CD4-positive, alpha-beta T cell treated with Interleukin-15 for 1 hour (primary cell): ENCODE data around the gene RNF31.
"Not testable (repeated sequence)": the region's sequence is repeated elsewhere in the genome, so short reads cannot be mapped to it uniquely, and the experiment has no call there.

ENCODE experiments used
- DNase-seq: peaks from one replicate; pipeline ENCODE4 v3.0.0-alpha.2; 2020

Gene RNF31

DNA sequence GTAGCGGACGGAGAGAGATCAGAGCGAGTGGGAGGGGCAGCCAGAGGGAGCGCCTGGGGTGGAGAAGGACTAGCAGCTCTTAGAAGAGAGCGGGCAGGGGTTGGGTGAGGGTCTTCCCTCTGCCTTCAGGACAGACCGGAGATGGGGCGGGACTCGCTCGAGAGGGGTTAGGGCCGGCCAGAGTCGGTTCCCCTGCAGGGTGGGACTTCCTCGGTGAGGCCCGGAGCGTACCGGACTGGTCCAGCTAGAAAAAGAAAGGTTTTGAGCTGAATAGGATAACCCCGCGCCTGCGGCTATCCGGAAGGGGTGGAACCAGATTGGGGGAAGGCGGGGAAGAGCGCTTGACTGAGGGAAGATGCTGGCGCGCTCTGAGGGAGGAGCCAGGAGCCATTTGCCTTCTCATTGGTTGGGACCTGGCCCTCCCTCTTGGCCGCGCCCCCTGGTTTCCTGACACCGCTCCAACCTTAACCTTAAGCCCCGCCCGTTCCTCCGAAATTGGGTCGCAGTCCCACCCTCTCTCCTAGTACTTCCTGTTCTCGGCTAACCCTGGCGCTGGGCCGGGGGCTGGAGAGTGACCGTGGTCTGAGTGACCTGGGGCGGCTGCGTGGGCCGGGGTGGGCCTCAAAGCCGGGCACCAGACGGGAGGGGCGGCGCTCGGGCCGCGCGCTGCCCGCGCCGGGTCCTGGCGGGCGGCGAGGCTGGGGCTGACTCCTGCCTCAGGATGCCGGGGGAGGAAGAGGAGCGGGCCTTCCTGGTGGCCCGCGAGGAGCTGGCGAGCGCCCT, at the start of gene RNF31:
TSS of gene RNF31 (plus strand) at position 521 of the 783 bp plus-strand sequence. CDS start at position 722, 201 bp downstream.
- peak; percentile 97 for DNase-seq

GRCh38 chr14:24098229-24098926, 48.9 kb upstream of the RNF31 start:
- no peak for DNase-seq

DNA sequence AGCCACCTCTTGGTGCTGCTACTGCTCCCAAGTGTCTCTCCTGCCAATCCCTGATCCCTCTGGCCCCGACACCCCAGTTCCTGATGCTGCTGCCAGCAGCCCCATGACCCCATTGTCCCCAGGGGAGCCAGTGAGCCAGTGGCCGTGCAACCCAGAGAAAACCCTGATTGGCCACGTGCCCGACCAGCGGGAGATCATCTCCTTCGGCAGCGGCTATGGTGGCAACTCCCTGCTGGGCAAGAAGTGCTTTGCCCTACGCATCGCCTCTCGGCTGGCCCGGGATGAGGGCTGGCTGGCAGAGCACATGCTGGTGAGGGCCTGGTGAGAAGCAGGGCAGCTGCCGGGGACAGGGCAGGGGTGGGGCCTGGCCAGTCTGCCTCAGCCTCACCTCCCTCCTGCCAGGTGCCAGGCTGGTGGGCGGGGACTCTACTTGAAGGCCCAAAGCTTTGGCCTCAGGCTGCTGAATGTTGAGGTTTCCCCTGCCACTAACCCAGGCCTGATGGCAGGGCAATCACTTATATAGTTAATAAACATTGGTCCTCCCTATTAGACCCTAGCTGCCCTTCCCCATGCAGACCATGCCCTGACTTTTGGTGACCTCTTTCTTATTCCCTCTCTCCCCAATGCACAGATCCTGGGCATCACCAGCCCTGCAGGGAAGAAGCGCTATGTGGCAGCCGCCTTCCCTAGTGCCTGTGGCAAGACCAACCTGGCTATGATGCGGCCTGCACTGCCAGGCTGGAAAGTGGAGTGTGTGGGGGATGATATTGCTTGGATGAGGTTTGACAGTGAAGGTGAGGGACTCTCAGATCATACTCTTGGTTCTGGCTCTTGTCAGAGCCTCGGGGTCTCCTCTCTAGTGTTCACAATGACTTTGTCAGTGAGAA, 48.1 kb upstream of the RNF31 start:
- no peak for DNase-seq

GRCh38 chr14:24100197-24100981, 46.9 kb upstream of the RNF31 start:
- no peak for DNase-seq

DNA sequence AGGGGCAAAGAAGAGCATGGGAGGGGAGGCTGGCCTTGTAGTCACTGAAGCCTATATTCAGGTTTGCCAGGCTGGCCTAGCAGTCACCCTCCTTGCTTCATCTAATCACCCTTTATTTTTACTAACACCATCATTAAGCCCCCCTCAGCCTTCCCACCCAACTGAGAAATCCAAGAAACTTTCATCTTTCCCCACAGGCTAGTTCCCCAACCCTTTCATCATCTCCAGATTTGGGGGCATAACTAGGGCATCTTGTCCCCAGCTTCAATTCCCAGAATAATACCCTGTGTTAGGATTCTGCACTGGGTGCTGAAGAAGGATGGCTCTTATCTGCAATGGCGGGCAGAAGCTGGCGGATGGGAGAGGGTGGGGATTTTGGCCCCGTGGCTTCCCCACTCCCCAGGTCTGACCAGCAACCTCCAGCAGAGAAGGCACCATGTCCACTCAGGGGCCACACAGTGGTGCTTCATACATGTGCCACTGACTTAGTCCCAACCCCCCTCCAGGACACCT, 46.3 kb upstream of the RNF31 start:
- no peak for DNase-seq

DNA sequence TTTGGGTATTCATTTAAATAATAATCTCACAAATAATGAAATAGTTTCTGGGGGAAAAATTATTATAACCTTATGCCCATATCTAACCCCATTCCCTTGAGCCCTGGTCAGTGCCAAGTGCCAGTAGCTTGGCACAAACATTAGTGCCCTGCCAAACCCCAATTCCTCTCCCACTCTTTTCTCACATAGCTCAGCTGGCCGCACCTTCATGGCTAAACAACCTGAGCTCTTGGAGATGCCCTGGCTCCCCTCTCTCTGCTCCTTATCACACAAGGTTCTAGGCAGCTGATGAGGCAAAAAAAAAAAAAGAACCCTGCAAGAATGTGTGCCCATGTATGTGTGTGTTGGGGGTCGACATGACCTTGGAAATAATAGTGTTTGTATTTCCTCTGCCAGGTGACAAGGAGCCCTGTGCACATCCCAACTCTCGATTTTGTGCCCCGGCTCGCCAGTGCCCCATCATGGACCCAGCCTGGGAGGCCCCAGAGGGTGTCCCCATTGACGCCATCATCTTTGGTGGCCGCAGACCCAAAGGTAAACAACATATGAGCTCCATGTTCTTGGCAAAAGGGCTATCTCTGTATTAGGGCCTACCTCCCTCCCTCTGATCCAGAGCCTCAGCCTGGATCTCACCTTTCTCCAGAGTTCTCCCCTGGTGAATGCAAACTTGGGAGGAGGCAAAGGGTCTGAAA, 44.8 kb upstream of the RNF31 start:
- DNase-seq, result no peak

DNA sequence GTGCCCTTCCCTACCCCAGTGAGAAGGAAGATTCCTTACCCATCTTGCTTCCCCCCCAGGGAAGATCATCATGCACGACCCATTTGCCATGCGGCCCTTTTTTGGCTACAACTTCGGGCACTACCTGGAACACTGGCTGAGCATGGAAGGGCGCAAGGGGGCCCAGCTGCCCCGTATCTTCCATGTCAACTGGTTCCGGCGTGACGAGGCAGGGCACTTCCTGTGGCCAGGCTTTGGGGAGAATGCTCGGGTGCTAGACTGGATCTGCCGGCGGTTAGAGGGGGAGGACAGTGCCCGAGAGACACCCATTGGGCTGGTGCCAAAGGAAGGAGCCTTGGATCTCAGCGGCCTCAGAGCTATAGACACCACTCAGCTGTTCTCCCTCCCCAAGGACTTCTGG, 43.8 kb upstream of the RNF31 start:
- DNase-seq, result no peak

- not testable (repeated sequence) for DNase-seq
Observed at GRCh38 chr14:24105609-24106239, 41.6 kb upstream of the RNF31 start.

DNA sequence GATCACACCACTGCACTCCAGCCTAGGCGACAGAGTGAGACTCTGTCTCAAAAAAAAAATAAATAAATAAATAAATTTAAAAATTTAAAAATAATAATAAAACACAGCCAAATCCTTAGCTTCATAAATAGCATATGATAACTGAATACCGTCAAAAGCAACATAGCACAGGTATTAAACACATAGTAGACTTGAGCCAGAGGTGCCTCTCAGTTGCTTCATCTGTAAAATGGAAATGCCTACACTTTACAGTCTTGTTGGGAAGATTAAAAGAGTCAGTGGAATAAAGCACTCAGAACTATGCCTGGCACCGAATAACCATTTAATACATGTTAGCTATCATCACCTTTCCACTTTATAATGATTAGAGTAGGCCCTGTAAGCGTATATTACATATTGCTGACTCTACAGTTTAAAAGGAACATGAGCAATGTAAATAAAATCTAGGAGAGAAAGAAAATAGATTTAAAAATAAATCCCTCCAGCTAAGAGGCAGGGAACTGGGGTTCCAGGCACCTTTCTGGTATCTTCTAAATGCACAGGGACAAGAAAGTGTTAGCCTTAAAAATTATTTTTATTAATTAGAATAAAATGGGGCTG, 40.5 kb upstream of the RNF31 start:
- no peak for DNase-seq

GRCh38 chr14:24108336-24108874, 38.9 kb upstream of the RNF31 start:
- DNase-seq, result no peak

DNA sequence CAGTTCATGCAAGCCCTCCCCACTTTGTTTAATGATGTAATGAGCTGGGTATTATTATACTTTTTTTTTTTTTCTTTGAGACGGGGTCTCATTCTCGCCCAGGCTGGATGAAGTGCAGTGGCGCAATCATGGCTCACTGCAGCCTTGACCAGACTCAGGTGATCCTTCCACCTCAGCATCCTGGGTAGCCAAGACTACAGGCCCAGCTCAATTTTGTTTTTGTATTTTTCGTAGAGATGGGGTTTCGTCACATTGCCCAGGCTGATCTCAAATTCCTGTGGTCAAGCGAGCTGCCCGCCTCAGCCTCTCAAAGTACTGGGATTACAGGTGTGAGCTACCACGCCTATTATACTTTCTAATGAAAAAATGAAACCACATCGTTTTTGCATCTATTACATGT, 37.2 kb upstream of the RNF31 start:
- no peak for DNase-seq

GRCh38 chr14:24110523-24110922, 36.8 kb upstream of the RNF31 start:
- no peak for DNase-seq

GRCh38 chr14:24113379-24113800, 33.9 kb upstream of the RNF31 start:
- DNase-seq, result no peak

GRCh38 chr14:24113801-24114531, 33.3 kb upstream of the RNF31 start:
- peak; percentile 83 for DNase-seq

DNA sequence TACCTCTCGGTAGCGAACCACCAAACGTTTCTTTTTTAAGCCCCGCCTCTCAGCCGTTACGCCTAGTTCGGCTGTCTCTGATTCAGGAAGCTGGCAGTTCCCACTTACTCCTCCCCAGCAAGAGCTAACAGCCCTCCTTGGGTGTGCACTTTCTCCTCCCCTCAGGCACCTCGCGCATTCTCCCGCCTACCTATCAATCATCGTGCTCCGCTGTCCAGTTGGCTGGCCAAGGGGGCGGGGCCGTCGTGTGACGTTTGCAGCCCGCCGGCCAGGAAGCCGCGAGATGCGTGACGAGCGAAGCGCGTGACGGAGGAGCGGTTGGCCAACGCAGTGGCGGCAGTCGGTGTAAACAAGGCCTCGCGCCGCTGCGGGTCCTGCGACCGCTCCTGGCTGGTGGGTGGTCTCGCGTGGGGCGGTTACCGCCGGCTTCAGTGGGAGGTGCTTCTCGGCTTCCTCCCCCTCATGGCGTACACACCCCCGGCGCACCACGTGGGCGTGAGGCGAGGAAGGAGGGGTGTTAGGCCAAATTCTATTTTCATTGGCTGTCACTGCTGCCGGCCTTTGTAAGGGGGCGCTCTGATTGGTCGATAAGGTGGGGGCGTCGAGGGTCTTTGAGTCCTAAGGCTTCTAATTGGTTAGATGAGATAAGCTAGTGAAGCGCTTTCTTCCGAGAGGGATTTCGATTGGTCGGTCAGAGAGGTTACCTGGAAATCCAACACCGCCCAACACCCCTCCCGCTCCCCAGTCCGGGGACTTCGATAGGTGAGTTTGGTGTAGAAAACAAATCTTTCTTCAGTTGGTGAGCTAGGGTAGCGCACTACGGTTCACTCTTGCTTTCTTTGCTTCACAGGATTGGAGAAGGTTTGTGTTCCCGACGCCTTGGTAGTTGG, 32.5 kb upstream of the RNF31 start, which contains the start of the genes DCAF11 and NRL:
TSS of gene DCAF11 (plus strand) at position 246 of the 890 bp plus-strand sequence. CDS start 818 bp downstream, outside the sequence.
TSS of gene NRL (minus strand) at position 418 of the 890 bp plus-strand sequence. CDS start 32,101 bp downstream, outside the sequence.
- peak; percentile 100 for DNase-seq

DNA sequence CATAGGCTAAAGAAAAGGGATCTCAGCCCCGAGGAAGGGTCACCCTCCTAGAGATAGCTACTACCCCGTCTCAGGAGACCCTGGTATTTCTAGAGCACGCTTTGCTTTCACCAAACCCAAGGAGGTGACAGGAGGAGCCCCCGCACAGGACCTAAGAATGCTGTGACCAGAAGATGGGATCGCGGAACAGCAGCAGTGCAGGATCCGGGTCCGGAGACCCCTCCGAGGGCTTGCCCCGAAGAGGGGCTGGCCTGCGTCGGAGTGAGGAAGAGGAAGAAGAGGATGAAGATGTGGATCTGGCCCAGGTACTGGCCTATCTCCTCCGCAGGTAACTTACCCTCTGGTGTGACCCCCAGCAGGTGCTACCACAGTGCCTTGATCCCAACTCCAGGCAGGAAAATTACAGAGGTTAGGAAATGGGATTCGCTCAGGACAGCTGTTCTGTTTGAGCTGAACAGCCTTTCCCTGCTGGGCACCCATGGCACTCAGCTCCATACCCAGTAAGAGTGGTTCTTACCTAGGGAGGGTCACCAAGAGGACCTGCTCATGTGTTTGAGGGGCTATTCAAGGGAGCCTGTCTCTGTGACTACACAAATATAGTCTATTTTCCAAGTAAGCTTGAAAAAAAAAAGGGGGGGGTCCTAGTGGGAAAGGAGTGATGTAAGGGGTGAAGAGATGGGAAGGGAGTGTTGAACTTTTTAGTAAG, 31.7 kb upstream of the RNF31 start:
- no peak for DNase-seq

DNA sequence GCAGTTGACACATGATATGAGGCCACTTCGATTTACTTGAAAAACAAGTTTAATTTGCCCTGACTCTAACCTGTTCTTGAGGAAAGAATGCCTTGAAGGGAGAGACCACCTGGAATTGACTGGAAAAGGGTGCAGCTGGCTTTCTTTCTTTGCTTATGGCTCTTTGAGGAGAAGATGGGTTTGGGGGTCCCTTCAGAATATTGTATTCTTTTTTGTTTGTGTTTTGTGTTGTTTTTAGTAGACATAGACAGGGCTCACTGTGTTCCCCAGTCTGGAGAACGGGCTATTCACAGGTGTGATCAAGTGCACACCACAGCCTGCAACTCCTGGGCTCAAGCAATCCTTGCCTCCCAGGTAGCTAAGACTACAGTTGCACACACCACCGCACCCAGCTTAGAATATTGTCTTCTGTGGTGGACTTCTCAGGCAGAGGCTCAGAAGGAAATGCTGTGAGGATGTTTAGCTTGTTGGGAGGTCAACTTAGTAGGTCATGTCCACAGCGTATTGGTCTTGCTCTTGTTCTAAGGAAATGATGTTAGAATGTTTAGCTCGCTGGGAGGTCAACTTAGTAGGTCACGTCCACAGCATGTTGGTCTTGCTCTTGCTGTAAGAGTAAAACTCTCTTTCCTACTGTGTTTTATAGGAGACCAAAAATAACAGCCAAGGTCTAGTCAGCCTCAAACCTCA, 31.0 kb upstream of the RNF31 start:
- no peak for DNase-seq
